Measurements from ENCODE around the gene SLC30A7. TPM values are rescaled to one million over a fixed set of nuclear protein-coding genes. Genes with fewer than 3 reads are reported as not detected.

Gene SLC30A7
- total and polyA plus RNA-seq, 2 of the 13 experiments (the other 11 are each of a cell fraction or from before 2014, with no cell fraction given): 8.3 to 40.8 TPM

GRCh38 chr1:100896481-100896982 is 642 bp downstream of the SLC30A7 start (continued):
- TF ChIP-seq ZNF607 (CRISPR knock-in tag; IDR thresholded peaks at IDR 0.05; ENCODE audit: borderline replicate concordance) (peak; percentile 1; the same call in 1 of the 2 replicates), DMAP1 (CRISPR knock-in tag; IDR thresholded peaks at IDR 0.05) (peak; percentile 57; the same call in 1 of the 2 replicates), TEAD2 (CRISPR knock-in tag; IDR thresholded peaks at IDR 0.05) (no peak), ASH2L (IDR thresholded peaks at IDR 0.05; ENCODE audit: insufficient read length, low read depth, low read length) (peak; percentile 15)

- Histone ChIP-seq H3K9me3 (ENCODE audit: low read length) (no peaks in the 10 kb centered on the region), H3K4me1 (ENCODE audit: insufficient read depth, low read length) (peaks cover 32% of the 10 kb centered on the region), H3K27me3 (ENCODE audit: control insufficient read depth in 1 of 2, insufficient read depth in 2 of 2, low read length in 2 of 2) (no peaks in the 10 kb centered on the region), H3K27ac (ENCODE audit: extremely low read length, insufficient read depth, low read length) (no peak overlapping the region), H3K4me3 (replicated peaks in 1 of 3; ENCODE audit: insufficient read depth in 1 of 3, low read depth in 2 of 3, low read length in 3 of 3) (no peak overlapping the region), H3K9ac (ENCODE audit: insufficient read depth, low read depth, low read length) (no peak overlapping the region), H3K4me2 (ENCODE audit: low read depth, low read length) (no peak overlapping the region), H3K36me3 (replicated peaks in 1 of 2; ENCODE audit: control insufficient read depth in 1 of 2, insufficient read depth in 2 of 2, low read length in 2 of 2) (peaks cover 2 to 23% of the 10 kb centered on the region in 2 experiments; a peak in 4 of 5 replicates), H3K79me2 (ENCODE audit: insufficient read depth, low read length) (peaks cover 20% of the 10 kb centered on the region), H2AFZ (ENCODE audit: low read length) (no peak overlapping the region), H4K20me1 (ENCODE audit: insufficient read depth, low read length) (no peaks in the 10 kb centered on the region; the same call in 1 of the 2 replicates)
- BruUV-seq (replicated peaks): no TSS peak
- intact Hi-C loops (cut with micrococcal nuclease; ENCODE audit: unreplicated experiment): no loop called here
- 100% methylated on average over 1 of the region's 1 CpG for WGBS (ENCODE audit: low lambda C conversion rate)
- no peak for TF ChIP-seq NR2C2 (CRISPR knock-in tag; IDR thresholded peaks at IDR 0.05; ENCODE audit: borderline replicate concordance)
- no peak for TF ChIP-seq ZKSCAN1 (IDR thresholded peaks at IDR 0.05; ENCODE audit: low read length)
- TF ChIP-seq HMG20B (CRISPR knock-in tag; conservative IDR thresholded peaks at IDR 0.05): no peak
- TF ChIP-seq RBFOX2 (IDR thresholded peaks at IDR 0.05; ENCODE audit: low read depth, low read length): 0 out of 2 replicates have a peak, but pooled peaks have one; percentile 23
- TF ChIP-seq EP300 (IDR thresholded peaks at IDR 0.05; ENCODE audit: low read depth in 2 of 2, low read length in 2 of 2): no peak
- TF ChIP-seq EP300 (CRISPR knock-in tag; IDR thresholded peaks at IDR 0.05; ENCODE audit: borderline replicate concordance): no peak
- no peak for TF ChIP-seq YY1 (IDR thresholded peaks at IDR 0.05; ENCODE audit: insufficient read depth, insufficient replicate concordance, low read depth, low read length)
- DNase-seq (ENCODE audit: low spot score) (no peak), FAIRE-seq (no peak), ATAC-seq (no peak)
- ChIA-PET POLR2A (no interaction called here), CTCF (ENCODE audit: low intra/inter-chr PET ratio, low total read pairs) (no interaction called here)
- in situ Hi-C loops (cut with HindIII; ENCODE audit: extremely low pct_ligation_motif_present, low pct_unique_long_range_greater_than_20kb): no loop called here
Observed at GRCh38 chr1:100902365-100902764, 6.5 kb downstream of the SLC30A7 start.
